PFSK-1 (cell line): ENCODE results near the gene FBXL13.

Source experiments
- FOXP2 ChIP-seq: optimal IDR thresholded peaks from 2 replicates; pipeline ENCODE3; 2011; ENCODE audit warnings: borderline replicate concordance, control low read depth, inconsistent platforms; ENCODE audit not compliant: insufficient read depth; ENCODE audit errors: extremely low read length, extremely low read depth
- POLR2AphosphoS5 ChIP-seq: IDR thresholded peaks from 2 replicates; pipeline ENCODE4 v1.6.1; 2012; ENCODE audit warnings: low read depth, mild to moderate bottlenecking, control low read depth, low read length, moderate library complexity
- SIN3A ChIP-seq: IDR thresholded peaks from 2 replicates; pipeline ENCODE4 v1.6.1; 2012; ENCODE audit warnings: mild to moderate bottlenecking, low read length, moderate library complexity, borderline replicate concordance; ENCODE audit not compliant: insufficient read depth
- TAF1 ChIP-seq: IDR thresholded peaks from 2 replicates; pipeline ENCODE4 v1.6.1; 2012; ENCODE audit warnings: low read length, control low read depth, borderline replicate concordance; ENCODE audit not compliant: insufficient read depth
- TF ChIP-seq, protein P1 (sequence below), 2 experiments: IDR thresholded peaks; 2 replicates each; pipeline versions ENCODE4 v1.6.1 to v1.8.0; 2011 to 2012; ENCODE audit warnings: low read depth in 2 of 2, low read length in 2 of 2, control low read depth in 1 of 2, inconsistent platforms in 1 of 2, mild to moderate bottlenecking in 1 of 2, moderate library complexity in 1 of 2; ENCODE audit not compliant: insufficient read depth in 1 of 2

Gene FBXL13

DNA sequence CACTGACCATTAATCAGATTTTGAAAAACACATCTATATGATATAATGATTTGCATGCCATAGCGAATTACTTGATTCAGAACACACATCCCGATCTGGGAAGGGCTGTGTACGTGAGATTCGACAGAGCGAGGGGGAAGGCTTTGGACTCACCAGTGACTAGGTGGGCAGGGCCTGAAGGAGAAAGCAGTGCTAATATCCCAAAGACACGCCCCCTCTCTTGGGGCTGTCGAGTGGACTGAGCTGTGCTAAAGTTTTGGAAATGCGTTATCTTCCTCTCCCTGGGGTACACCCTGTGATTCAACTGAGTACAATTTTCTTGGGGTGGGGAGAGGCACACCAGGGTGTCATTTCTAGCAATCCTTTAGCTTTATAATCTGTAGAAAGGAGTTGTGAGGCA is 160.0 kb downstream of the FBXL13 start:
- TF ChIP-seq POLR2AphosphoS5 (no peak), SIN3A (no peak), TAF1 (no peak), FOXP2 (no peak)
- TF ChIP-seq, protein P1, sequence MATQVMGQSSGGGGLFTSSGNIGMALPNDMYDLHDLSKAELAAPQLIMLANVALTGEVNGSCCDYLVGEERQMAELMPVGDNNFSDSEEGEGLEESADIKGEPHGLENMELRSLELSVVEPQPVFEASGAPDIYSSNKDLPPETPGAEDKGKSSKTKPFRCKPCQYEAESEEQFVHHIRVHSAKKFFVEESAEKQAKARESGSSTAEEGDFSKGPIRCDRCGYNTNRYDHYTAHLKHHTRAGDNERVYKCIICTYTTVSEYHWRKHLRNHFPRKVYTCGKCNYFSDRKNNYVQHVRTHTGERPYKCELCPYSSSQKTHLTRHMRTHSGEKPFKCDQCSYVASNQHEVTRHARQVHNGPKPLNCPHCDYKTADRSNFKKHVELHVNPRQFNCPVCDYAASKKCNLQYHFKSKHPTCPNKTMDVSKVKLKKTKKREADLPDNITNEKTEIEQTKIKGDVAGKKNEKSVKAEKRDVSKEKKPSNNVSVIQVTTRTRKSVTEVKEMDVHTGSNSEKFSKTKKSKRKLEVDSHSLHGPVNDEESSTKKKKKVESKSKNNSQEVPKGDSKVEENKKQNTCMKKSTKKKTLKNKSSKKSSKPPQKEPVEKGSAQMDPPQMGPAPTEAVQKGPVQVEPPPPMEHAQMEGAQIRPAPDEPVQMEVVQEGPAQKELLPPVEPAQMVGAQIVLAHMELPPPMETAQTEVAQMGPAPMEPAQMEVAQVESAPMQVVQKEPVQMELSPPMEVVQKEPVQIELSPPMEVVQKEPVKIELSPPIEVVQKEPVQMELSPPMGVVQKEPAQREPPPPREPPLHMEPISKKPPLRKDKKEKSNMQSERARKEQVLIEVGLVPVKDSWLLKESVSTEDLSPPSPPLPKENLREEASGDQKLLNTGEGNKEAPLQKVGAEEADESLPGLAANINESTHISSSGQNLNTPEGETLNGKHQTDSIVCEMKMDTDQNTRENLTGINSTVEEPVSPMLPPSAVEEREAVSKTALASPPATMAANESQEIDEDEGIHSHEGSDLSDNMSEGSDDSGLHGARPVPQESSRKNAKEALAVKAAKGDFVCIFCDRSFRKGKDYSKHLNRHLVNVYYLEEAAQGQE (IDR thresholded peaks at IDR 0.05; ENCODE audit: insufficient read depth in 1 of 2, low read depth in 2 of 2, low read length in 2 of 2) = no peak

DNA sequence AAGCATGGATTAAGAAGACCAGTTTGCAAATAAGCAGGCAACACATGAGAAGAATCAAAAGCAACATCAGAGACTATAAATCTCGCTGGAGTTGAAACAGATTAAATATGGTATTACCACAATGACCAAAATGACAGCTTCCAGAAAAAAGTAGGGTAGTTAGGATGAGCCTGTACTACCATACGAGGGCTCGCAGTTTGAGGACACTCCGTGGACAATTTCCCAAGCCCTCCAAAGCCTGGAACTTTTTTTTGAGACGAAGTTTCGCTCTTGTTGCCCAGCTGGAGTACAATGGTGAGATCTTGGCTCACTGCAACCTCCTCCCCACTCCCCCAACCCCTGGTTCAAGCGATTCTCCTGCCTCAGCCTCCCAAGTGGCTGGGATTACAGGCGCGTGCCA is 160.8 kb downstream of the FBXL13 start:
- TF ChIP-seq SIN3A (no peak), POLR2AphosphoS5 (no peak), FOXP2 (no peak)
- TF ChIP-seq, protein P1 (IDR thresholded peaks at IDR 0.05; ENCODE audit: insufficient read depth in 1 of 2, low read depth in 2 of 2, low read length in 2 of 2) = no peak

- TF ChIP-seq SIN3A = peak; percentile 19; the same call in 1 of the 2 replicates
- TF ChIP-seq FOXP2 = no peak
Measured at GRCh38 chr7:102912742-102913141, 161.9 kb downstream of the FBXL13 start, which contains the start of gene LRRC17. Gene LRRC17, plus strand, starts transcription at chr7:102913000. Its CDS starts 20,914 bp downstream, at chr7:102933914.

DNA sequence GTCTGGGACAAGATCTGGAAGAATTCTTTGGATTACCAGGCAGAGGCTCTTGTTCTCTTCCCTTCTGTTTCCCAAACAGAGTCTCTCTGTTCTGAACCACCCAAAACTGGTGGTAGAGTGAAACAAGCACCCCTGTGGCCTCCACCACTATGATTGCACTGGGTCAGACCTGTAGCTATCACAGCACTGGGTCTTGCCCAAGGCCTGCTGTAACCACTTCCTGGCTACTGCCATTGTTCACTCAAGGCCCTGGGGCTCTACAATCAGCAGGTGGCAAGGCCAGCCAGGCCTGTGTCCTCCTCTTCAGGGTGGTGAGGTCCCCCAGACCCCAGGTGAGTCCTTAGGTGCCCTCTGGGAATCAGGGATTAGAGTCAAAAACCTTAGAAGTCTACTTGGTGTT is 165.9 kb downstream of the FBXL13 start:
- no peak for TF ChIP-seq FOXP2
- TF ChIP-seq, protein P1 (IDR thresholded peaks at IDR 0.05; ENCODE audit: insufficient read depth in 1 of 2, low read depth in 2 of 2, low read length in 2 of 2) = no peak
- no peak for TF ChIP-seq POLR2AphosphoS5
- no peak for TF ChIP-seq SIN3A
- no peak for TF ChIP-seq TAF1

DNA sequence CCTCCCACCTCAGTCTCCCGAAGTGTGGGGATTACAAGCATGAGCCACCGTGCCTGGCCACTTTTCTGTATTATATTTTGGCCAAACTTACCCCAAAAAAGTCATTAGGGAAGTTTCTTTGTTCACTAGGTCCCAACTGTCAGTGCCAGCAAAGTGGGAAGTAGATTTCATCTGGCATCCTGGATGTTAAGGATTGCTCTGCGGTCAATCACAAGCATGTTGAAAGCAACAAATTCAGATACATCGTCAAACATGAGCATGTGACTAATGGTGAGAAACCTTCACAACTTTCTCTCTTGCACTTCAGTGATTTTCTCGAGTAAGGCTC is 176.1 kb downstream of the FBXL13 start:
- TF ChIP-seq SIN3A (no peak), POLR2AphosphoS5 (no peak), TAF1 (no peak), FOXP2 (no peak)
- TF ChIP-seq, protein P1 (IDR thresholded peaks at IDR 0.05; ENCODE audit: insufficient read depth in 1 of 2, low read depth in 2 of 2, low read length in 2 of 2) = no peak
